Measurements from ENCODE around the gene GSS.

DNA sequence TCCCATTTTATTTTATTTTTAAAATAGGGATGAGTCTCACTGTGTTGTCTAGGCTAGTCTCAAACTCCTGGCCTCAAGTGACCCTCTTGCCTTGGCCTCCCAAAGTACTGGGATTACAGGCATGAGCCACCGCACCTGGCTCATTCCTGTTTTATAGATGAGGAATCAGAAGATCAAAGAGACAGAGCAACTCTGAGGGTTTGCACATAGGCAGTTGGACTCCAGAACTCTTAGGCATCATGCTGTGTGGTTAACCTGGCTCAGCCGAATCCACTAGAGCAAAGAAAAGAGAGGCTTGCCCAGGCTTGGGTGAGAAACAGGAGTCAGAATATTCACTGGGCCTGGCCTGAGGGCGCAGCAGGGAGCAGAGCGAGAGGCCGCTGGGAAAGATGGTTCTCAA lies 9.4 kb upstream of the GSS start:
- TF ChIP-seq, protein P1, sequence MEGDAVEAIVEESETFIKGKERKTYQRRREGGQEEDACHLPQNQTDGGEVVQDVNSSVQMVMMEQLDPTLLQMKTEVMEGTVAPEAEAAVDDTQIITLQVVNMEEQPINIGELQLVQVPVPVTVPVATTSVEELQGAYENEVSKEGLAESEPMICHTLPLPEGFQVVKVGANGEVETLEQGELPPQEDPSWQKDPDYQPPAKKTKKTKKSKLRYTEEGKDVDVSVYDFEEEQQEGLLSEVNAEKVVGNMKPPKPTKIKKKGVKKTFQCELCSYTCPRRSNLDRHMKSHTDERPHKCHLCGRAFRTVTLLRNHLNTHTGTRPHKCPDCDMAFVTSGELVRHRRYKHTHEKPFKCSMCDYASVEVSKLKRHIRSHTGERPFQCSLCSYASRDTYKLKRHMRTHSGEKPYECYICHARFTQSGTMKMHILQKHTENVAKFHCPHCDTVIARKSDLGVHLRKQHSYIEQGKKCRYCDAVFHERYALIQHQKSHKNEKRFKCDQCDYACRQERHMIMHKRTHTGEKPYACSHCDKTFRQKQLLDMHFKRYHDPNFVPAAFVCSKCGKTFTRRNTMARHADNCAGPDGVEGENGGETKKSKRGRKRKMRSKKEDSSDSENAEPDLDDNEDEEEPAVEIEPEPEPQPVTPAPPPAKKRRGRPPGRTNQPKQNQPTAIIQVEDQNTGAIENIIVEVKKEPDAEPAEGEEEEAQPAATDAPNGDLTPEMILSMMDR (IDR thresholded peaks at IDR 0.05): no peak
- no peak for TF ChIP-seq POLR2A (IDR thresholded peaks at IDR 0.05)
